A549 (cell line): ENCODE measurements around the gene BNC2.

Source experiments
- POLR2A ChIP-seq: IDR thresholded peaks from 2 replicates; pipeline ENCODE4 v1.6.1; 2012; ENCODE audit warnings: mild to moderate bottlenecking, low read length
- RAD21 ChIP-seq, 2 experiments: fragments of >200 bp in 1 of 2; sonication (Bioruptor Twin) in 1 of 2; formaldehyde crosslinking in 1 of 2; IDR thresholded peaks in 1 of 2; conservative IDR thresholded peaks in 1 of 2; 2 replicates in 1 of 2; 3 replicates in 1 of 2; pipeline ENCODE4 v1.6.1; 2012 to 2018; ENCODE audit warnings: inconsistent platforms in 1 of 2
- USF2 ChIP-seq: fragments of 450-650 bp; IDR thresholded peaks from 2 replicates; pipeline ENCODE4 v1.6.1; 2014; ENCODE audit warnings: antibody characterized with exemption

GRCh38 chr9:16918920-16919319 lies 48.5 kb upstream of the BNC2 start:
- TF ChIP-seq RAD21 (conservative IDR thresholded peaks at IDR 0.05 in 1 of 2, IDR thresholded peaks at IDR 0.05 in 1 of 2) = no peak
- no peak for TF ChIP-seq USF2
- no peak for TF ChIP-seq POLR2A
